CD4-positive, alpha-beta T cell treated with Interleukin-15 for 1 hour (primary cell): ENCODE data around the gene INPP4B.

Source experiments
- DNase-seq: peaks from one replicate; pipeline ENCODE4 v3.0.0-alpha.2; 2020

The INPP4B gene

GRCh38 chr4:142360657-142361056 lies 485.4 kb downstream of the INPP4B start:
- no peak for DNase-seq

DNA sequence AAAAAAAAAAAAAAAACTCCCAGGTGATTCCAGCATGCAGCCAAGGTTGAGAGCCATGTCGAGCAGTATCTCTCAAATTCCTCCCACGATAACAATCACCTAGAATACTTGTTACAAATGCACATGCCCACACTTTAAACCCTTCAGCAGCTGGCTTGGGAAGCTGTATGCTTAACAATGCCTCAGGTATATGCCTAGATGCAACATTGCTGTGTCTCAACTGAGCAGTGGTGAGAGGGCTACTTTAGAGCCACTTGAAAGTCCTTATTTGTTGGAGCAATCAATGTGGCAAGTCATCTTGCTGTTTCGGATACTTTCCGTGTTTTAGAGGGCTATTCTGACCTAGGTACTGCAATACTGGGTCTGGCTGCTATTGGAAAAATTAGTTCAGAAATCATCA lies 487.4 kb downstream of the INPP4B start:
- no peak for DNase-seq

GRCh38 chr4:142356801-142357200 lies 489.3 kb downstream of the INPP4B start:
- no peak for DNase-seq

DNA sequence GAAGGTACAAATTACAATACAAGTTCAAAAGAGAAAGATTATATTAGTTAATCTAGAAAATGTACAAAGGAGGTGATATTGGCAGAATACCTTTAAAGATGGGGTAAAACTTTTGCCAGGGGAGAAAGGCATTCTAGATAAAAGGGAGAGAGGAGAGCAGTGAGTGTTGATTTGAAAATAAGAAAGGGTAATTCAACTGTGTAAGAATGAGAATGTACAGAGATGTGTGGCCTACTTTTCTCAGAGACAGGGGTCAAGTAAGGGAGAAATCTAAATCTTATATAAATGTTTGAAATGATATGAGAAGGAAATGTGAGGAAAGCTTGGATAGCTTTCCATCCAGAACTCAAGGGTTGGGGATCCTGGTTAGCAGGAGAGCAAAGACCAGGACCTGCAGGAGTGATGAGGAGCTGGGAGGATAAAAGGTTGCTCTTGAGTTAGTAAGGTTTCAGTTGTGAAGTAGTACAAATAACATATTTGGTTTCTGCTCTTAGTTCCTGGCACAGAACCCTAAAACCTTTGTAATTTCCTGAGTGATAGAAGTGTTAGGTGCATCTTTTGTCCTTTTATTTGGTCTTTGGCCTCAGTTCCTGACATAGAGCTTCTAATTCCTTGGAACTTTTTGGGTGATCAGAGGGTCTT lies 489.9 kb downstream of the INPP4B start:
- DNase-seq, result no peak

GRCh38 chr4:142355421-142355930 lies 490.6 kb downstream of the INPP4B start:
- no peak for DNase-seq

DNA sequence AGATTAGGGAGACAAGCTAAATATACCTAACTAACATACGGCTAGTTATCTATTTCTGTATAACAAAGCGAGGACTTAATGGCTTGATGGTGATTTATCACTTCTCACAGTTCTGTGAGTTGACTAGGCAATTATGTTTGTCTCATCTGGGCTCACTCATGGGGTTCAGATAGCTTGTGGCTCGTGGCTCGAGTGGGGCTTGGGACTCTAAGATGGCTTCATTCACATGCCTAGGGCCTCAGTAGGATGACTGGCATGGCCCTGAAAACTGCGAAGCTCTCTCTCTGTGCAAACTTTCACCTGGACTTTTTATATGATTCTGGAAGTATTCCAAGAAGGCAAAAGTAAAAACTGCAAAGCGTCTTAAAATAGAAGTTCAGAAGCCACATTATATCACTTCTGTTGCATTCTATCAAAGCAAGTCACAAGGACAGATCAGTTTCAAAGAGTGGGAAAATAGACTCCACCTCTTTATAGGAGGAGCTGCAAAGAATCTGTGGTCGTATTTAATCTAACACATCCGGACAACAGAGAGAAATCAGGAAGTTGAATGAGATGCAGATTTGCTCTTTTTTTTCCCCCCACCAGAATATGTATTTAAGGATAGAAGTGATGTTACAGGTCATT lies 491.2 kb downstream of the INPP4B start:
- DNase-seq, result no peak

GRCh38 chr4:142354041-142354440 lies 492.1 kb downstream of the INPP4B start:
- no peak for DNase-seq

GRCh38 chr4:142353149-142353738 lies 492.9 kb downstream of the INPP4B start:
- DNase-seq, result no peak

DNA sequence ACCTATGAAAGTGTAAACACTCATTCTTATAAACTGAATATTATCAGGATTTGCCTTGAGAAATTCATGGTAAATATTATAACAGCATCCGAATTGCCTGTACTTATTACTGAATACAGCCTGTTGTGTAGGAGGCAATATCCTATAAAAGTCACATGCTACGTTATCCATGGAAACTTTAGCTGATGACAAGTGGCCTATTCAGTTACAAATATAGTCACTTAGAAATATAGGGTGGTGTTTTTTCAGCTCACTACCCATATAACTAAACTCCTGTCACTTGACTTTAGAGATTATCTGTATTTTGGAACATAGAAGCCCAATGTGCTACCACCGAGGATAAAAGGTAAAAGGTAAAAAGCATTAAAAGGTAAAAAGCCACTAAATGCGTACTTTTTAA lies 493.4 kb downstream of the INPP4B start:
- DNase-seq, result no peak

DNA sequence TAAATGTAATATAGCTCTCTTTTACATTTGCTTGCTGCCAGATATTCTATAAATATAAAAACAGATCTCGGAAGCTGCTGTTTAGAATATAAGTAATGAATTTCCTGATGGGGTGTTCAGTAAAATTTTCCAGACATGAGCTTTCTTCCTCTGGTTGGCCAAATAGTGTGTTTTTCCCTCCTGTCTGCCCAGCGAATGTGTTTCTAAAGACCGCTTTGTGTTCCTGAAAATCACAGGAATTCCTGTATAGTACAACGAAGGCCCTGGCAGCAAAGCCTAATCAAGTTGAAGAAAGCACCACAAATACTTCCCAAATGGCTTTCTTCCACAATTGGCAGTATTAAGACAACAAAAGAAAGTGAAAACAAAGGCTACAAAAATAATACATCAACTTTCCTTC lies 494.1 kb downstream of the INPP4B start:
- DNase-seq, result no peak

DNA sequence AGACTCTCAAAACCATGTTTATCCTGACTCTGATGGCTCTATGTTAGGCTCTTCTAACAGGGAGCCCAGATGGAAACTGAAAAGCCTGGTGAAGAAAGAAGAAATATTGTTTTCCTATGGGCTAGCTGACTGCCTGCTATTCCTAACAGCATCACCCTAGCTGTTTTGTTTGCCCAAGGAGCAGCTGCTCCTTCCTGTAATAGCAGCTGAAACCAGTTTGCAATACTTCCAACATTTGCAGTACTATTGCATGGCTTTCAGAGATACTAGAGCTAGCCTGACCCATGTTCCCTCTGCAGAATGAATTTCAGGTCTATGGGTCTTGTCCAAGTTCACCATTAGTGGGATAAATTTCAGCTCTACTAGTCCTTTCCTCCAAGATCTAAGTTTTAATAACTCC lies 495.2 kb downstream of the INPP4B start:
- no peak for DNase-seq

DNA sequence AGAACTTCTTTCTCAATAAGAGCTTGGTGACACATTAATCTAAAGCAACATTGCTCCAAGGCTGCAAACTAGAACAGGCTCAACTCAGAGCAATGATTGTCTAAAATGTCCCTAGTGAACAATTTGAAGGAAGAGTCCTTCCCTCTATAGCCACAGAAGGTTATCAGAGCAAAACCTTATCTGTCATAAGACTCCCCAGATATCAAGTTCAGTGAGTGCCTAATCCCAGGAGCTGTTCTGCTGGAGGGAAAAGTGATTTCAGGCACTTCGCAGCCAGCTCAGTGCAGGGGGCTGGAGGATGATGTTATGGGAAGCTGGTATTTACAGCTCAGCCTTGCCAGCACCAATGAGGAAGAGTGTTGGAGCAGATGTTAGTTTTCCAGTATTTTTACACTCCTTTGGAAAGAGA lies 497.5 kb downstream of the INPP4B start:
- no peak for DNase-seq

GRCh38 chr4:142347241-142347640 lies 498.9 kb downstream of the INPP4B start:
- no peak for DNase-seq

DNA sequence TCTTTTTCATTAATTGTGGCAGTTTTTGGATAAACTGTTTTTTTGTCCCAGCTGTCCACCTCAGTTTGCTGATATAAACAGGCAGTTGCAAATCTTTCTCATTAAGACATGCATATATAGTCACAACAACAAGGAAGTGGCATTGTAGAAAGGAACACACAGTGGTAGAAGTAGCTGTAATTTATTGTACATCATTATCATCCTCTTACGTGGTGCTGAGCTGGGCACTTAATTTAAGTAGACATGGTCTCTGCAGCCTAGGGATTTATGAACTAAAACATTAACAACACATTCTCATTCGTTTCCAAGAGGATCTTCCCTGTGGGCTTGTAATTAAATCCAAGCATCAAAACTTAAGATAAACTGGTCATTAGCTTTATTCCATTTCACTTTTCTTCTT lies 500.2 kb downstream of the INPP4B start:
- no peak for DNase-seq

GRCh38 chr4:142341268-142341667 lies 504.8 kb downstream of the INPP4B start:
- DNase-seq, result no peak

DNA sequence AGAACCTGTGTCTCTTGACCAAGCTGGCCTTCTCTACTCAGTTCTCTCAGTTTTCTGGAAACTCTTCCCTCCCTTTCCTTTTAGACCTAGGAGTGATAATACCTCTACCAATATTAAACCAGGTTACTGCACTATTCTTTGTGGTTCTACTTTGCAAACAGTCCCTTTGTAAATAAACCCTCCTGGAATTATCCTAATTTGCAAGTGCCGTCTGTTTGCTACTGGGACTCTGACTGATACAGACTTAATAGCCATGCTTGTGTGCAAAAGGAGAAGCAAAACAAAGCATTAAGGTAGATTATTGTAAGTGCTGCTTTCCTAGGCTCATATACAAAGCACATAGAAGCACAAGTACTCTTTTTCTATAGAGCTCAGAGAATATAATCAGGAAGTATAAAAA lies 507.0 kb downstream of the INPP4B start:
- DNase-seq, result no peak

DNA sequence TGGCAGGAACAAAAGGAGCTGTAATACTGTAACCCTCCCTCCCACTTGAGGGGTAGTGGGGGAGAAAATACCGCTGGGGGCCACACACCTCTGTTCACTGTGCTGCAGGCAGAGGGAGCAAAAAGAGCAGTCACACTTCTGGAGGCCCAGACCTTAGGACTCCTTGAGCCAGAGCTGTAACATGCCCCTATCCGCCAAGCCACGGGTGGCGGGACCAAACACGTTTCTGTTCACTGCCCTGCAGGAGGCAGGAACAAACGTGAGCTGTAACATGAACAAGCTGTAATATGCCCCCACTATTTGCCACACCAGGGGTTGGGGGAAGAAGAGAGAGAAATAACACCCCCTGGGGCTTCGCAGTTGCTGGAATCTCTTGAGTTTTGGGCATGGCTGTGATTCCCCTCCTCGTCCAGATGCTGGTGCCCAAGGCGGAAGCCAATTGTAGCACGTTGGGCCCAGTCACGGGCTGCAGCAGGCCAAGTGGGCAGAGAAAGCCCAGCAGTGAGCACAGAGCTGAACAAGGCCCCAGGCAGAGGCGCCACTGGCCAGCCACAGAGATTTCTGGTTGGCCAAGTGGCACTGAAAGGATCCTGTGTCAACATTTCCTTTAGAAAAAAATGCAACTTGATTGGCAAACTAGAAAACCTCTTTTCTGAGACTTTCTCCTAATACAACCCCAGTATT lies 509.7 kb downstream of the INPP4B start:
- DNase-seq, result no peak

DNA sequence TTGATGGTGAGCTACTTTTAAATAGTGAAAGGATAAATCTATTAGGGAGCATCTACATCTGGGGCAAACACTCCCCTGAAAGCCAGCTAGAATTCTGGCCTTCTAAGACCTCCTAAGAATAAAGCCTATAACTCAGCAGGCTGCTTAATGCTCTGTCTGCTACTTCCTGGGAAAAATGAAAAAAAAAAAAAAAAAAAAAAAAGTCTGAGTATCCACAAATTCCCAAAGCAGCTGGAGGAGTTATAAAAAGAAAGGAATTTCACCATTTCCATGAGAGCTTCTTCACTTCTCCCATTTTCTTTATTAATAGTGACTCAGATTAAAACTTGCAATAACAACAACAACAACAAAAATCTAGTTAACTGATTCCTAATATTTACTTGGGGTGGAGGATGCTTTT lies 511.2 kb downstream of the INPP4B start:
- no peak for DNase-seq

GRCh38 chr4:142331646-142332045 lies 514.5 kb downstream of the INPP4B start:
- no peak for DNase-seq

DNA sequence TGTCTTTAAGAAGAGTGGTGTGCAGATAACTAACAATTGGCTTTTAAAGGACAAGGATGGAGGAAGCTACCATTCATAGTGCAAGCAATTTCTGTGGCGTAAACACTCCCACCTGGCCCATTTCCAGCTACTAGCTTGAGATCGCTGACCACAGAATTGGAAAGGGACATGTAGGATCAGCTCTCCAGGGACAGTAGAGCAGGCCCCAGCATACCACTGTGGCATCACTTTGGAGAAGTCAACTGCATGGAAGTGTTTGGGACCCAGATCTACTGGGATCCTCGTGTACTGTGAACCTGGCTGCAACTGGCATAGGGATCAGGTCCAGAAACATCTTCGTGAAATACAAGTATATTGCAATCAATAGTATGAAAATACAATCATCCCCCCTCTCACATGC lies 515.0 kb downstream of the INPP4B start:
- no peak for DNase-seq

DNA sequence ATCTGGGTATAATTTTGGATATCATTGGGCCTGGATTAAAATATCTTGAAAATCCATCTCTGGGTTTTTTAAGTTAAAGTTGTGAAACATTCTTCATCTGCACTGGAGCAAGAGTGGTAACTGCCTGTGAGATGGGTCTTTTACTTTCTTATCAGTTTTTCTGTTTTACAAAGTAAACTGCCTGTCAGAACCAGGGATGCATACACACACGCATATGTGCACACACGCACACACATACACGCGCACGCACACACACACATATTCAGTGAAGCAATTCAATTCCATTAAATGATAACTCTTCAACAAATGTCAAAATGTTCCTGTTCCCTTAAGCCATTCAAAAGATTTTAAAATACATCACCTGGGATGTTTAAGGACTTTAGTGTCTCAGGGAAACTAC lies 515.8 kb downstream of the INPP4B start:
- DNase-seq, result no peak

DNA sequence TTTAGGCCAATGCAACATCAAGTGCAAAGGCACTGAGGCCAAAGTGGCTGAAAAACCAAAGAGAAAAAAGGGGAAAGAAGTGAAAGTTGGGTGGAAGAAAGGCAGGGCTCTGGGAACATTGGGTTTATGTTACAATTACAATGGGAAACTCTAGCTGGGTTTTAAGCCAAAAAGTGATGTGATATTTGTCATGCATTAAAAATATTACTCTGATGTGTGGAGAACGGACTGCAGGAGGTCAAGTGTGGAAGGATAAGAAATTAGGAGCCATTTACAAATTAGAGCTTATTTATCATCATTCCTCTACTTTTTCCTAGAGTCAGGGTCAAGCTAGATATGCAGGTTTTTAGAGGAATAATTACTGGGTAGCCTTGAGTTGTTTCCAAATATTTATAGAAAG lies 516.8 kb downstream of the INPP4B start:
- DNase-seq, result no peak

GRCh38 chr4:142326181-142326580 lies 519.9 kb downstream of the INPP4B start:
- no peak for DNase-seq

DNA sequence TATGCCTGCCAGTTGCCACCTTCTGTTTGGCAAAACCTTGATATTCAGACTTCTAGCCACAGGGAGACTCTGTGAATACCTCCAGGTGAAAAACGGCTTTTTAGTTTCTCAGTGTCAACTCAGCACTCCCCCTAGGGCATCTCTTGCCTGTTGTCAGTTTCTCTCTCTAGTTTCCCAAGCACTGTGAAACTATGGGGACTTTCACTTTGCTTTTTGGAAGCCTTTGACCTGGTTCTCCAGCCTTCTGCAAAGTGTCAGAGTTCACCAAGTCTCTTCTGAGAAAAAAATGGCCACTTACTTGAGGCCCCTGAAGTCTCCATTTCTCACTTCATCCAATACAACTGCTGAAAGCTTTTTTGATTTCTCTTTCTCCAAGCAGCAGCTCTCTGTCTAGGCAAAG lies 521.5 kb downstream of the INPP4B start:
- DNase-seq, result no peak
